BE2C (cell line): Measurements from ENCODE around the gene STRBP.

ENCODE experiments used
- DNase-seq: peaks from one replicate; pipeline ENCODE4 v3.0.0-alpha.2; 2020
- H3K27me3 ChIP-seq: fragments of 250-450 bp; sonication (Bioruptor Pico); 2 replicates; pipeline ENCODE4 v1.5.1; 2020; ENCODE audit warnings: mild to moderate bottlenecking
- H3K36me3 ChIP-seq: fragments of 250-450 bp; sonication (Bioruptor Pico); 2 replicates; pipeline ENCODE4 v1.5.1; 2020; ENCODE audit warnings: mild to moderate bottlenecking
- H3K4me1 ChIP-seq: fragments of 250-450 bp; sonication (Bioruptor Pico); 2 replicates; pipeline ENCODE4 v1.5.1; 2020
- H3K4me3 ChIP-seq: 2 replicates; pipeline ENCODE4 v1.5.1; 2011; ENCODE audit warnings: low read depth, low read length
- H3K9me3 ChIP-seq: fragments of 250-450 bp; sonication (Bioruptor Pico); 2 replicates; pipeline ENCODE4 v1.5.1; 2020
- TF ChIP-seq, protein P1 (sequence below): IDR thresholded peaks from 2 replicates; pipeline ENCODE4 v1.5.1; 2012; ENCODE audit warnings: mild to moderate bottlenecking, low read depth, low read length

Gene STRBP

DNA sequence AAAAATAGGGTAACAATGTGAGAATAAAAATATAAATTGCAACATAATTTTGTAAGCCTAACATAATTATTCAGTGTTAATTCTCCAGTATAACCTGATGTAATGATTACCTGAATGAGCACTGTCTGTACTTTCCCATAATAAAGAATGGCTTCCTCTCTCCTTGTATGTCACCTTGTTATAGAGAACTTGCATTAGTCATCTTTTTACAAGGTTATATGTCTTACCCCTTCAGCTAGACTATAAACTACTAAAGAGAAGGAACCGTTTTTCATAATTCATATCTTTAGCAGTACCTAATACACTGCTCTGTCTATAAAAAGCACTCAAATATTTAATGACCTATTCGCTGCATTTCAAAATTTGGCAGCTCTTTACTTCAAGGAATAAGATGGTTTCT lies 19.8 kb downstream of the STRBP start:
- Histone ChIP-seq H3K4me3 (no peak overlapping the region), H3K36me3 (no peaks in the 10 kb centered on the region), H3K9me3 (no peaks in the 10 kb centered on the region), H3K27me3 (no peaks in the 10 kb centered on the region), H3K4me1 (no peaks in the 10 kb centered on the region)
- no peak for DNase-seq
- TF ChIP-seq, protein P1, sequence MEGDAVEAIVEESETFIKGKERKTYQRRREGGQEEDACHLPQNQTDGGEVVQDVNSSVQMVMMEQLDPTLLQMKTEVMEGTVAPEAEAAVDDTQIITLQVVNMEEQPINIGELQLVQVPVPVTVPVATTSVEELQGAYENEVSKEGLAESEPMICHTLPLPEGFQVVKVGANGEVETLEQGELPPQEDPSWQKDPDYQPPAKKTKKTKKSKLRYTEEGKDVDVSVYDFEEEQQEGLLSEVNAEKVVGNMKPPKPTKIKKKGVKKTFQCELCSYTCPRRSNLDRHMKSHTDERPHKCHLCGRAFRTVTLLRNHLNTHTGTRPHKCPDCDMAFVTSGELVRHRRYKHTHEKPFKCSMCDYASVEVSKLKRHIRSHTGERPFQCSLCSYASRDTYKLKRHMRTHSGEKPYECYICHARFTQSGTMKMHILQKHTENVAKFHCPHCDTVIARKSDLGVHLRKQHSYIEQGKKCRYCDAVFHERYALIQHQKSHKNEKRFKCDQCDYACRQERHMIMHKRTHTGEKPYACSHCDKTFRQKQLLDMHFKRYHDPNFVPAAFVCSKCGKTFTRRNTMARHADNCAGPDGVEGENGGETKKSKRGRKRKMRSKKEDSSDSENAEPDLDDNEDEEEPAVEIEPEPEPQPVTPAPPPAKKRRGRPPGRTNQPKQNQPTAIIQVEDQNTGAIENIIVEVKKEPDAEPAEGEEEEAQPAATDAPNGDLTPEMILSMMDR: no peak

DNA sequence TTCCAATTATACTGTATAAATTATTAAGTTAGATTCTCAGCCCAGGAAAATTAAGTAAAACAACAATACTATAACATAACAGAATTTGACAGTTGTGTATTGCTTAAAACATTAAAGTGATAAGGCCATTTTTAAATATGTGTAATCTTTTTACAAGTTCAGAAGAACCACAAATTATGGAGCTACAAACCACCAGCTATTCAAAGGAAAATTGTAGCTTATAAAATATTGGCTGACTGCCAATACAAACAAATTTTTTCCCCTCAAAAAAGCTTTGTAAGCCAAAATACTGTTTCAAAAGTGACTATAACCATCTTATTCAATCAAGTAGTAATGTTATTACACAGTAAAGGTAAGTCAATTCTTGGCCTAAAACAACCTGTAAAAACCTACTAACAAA lies 21.9 kb downstream of the STRBP start:
- no peak for DNase-seq
- Histone ChIP-seq H3K4me3 (no peak overlapping the region), H3K36me3 (no peaks in the 10 kb centered on the region), H3K9me3 (no peaks in the 10 kb centered on the region), H3K4me1 (no peaks in the 10 kb centered on the region), H3K27me3 (no peaks in the 10 kb centered on the region)
- TF ChIP-seq, protein P1: no peak

DNA sequence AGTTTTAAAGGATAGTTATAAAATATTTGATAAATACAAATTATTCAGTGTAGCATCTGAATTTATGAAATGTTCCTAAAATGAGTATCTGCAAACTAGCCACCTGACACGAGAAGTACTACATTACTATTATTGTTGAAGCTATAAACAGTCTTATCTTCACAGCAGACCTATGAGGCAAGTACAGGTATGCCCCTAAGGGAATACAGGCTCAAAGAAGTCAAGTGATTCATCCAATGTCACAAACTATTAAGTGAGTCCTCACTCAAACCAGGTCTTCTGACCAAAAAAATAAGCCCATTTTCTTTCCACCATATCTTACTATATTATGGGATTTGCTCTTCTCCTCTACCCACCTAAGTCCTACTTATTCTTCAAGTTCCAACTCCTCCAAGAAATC lies 28.7 kb downstream of the STRBP start:
- Histone ChIP-seq H3K4me3 (no peak overlapping the region), H3K9me3 (no peaks in the 10 kb centered on the region), H3K36me3 (no peaks in the 10 kb centered on the region), H3K27me3 (no peaks in the 10 kb centered on the region), H3K4me1 (no peaks in the 10 kb centered on the region)
- TF ChIP-seq, protein P1: no peak
- DNase-seq: no peak

- TF ChIP-seq, protein P1: no peak
- Histone ChIP-seq H3K36me3 (no peaks in the 10 kb centered on the region), H3K4me1 (no peaks in the 10 kb centered on the region), H3K27me3 (no peaks in the 10 kb centered on the region), H3K9me3 (no peaks in the 10 kb centered on the region), H3K4me3 (no peak overlapping the region)
- DNase-seq: no peak
Observed at GRCh38 chr9:123238365-123238764, 30.0 kb downstream of the STRBP start.

DNA sequence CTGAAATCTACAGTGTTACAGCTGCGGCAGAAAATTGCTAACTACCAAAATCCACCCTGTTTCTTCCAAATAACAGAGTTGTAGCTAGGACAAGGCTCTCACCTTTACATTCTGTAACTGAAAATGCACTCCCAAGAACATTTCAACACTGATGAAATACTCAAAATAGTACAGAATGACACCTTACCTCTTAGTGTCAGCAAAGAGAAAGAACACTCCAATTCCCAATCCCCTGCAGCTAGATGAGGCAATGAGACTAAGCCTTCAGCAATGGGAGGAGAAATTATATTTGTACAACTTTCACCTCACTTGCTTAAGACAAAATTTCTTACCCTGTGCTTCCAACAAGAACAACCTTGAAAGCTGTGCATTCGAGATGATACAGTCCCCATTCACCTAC lies 31.2 kb downstream of the STRBP start:
- H3K4me1 ChIP-seq: no peaks in the 10 kb centered on the region
- no peaks in the 10 kb centered on the region for H3K9me3 ChIP-seq
- H3K4me3 ChIP-seq: no peak overlapping the region
- no peaks in the 10 kb centered on the region for H3K36me3 ChIP-seq
- TF ChIP-seq, protein P1: no peak
- H3K27me3 ChIP-seq: no peaks in the 10 kb centered on the region
- no peak for DNase-seq

DNA sequence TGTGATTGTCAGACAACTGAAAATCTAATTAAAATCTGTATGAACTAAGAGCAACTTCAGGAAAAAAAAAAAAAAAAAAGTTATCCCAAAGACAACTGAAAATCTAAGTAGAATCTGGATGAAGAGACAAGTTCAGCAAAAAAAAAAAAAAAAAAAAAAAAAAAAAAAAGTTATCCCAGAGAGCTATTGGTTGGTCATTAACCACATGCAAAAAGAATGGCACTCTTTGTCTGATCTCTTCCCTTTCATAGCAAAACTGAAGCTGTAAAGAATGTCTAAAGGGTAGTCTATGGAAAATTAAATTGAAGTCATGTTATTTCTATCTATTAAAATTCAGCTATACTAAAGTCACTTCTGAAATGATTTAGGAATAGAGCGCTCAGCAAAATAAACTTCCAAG lies 32.9 kb downstream of the STRBP start:
- TF ChIP-seq, protein P1: no peak
- H3K36me3 ChIP-seq: no peaks in the 10 kb centered on the region
- no peak overlapping the region for H3K4me3 ChIP-seq
- H3K4me1 ChIP-seq: 0 out of 2 replicates have a peak, but pooled peaks cover 1% of the 10 kb centered on the region
- DNase-seq: no peak
- H3K27me3 ChIP-seq: no peaks in the 10 kb centered on the region
- H3K9me3 ChIP-seq: no peaks in the 10 kb centered on the region
